ENCODE results near the gene SSTR4.

Gene SSTR4

DNA sequence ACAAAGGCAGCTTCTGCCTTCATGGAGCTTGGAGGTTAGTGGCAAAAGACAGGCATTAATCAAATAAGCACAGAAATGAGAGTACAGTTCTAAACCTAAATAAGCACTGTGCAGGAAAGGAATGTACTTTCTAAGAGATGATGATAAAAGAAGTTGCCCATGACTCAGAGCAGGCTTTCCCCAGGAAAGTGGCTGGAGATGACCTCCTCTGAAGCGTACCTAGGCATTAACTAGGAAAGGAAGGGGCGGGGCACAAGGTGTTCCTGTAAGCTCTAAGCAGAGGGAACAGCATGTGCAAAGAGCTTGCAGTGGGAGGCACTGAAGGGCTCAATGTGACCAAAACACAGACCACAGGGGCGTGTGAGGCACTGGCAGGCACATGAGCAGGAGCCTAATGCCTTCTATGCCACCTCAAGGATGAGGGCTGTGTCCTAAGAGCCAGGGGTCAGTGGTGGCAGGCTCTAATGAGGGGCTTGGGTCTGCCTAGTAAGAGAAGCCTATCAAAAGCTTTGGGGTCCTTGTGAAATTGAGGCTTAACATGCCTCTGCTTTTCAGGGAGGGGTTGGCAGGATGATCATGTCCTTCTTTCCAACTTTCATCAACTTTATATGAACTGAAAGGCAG lies 4.9 kb downstream of the SSTR4 start:
- no peak for DNase-seq (ENCODE audit: low read depth in 1 of 2, low spot score in 1 of 2)

DNA sequence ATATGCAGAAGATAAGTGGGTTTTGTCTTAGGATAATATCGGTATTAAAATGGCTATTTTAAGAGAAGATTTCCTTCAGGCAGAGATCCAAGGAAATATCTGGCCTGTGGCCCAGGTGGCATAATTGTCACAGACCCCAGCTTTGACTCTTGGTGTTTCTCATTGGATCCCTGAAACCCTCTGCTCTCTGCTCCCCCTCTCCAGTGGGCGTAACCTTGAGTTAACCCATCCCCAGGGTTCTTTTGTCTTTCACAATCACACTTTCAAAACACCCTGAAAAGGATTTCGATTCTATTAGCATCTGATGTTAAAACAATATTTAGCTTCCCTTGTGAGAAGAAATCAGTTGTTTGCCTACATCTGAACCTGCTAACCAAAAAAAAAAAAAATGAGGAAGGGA lies 7.2 kb downstream of the SSTR4 start:
- DNase-seq (ENCODE audit: low read depth in 1 of 2, low spot score in 1 of 2), result no peak

DNA sequence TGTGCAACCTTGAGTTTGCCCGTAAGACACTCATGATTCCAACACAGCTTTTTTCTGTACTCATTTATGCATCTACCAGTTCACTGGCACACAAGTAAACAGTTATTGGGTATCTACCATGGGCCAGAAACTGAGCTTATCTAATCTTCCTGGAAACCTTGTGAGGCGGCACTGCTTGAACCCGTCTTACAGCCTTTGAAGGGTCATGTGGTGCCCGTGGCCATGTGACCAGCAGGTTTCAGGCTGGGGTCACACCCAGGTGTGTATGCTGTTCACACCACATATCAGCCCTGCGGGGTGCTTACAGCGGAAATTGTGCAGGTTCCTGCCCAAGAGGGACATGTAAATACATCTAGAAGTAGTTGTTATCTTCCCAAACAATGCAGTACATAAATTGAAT lies 8.3 kb downstream of the SSTR4 start:
- no peak for DNase-seq (ENCODE audit: low read depth in 1 of 2, low spot score in 1 of 2)

DNA sequence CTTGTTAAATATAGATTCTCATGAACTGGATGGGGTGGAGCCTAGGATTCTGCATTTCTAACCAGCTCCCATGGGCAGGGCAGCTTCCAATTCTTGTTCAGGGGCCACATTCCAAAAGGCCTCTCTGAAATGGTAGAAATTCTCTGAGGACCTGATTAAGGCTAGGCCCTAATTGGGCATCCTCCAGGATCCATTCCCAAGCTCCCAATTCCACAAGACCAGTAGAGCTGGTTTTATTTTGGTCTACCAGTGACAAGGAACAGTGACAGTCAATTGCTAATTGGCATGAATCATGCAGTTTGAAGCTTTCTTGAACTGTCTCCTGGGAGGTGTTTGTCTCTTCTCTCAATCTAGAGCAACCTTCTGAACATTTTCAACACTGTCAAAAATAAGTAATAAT lies 11.3 kb downstream of the SSTR4 start:
- no peak for DNase-seq (ENCODE audit: low read depth in 1 of 2, low spot score in 1 of 2)

DNA sequence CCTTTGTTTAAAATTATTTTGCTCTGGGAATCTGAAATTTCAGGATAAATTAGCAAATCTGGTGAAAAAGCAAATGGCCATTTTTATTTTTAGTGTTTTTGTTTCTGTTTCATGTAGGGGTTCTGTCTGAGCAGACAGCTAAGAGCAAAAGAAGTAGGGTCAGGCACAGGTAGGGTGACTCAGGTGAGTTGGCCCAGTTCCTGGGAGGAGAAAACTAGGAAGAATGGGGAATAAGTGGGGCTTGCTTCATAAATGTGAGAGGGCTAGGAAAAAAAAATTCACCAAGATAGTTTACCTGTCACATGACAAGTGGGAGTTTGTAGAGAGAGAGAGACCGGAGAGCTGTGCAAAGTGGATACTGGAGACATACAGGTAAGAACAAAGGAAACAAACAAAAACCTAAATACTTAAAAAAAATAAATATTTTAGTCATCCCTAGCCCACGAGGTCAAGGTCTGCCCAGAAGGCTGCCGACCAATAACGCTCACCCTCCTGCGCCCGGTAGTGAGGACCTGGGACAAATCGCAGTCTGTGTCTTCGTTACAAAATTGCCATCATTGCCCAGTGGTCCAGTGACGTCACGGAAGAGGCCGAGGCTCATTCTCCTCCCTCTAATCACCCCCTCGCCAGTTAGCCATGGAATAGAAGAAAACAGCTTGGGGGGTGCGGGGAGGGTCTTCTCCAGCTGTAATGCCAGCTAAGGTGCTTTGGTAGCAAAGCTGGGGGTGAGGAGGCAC lies 12.1 kb downstream of the SSTR4 start:
- no peak for DNase-seq (ENCODE audit: low read depth in 1 of 2, low spot score in 1 of 2)

DNA sequence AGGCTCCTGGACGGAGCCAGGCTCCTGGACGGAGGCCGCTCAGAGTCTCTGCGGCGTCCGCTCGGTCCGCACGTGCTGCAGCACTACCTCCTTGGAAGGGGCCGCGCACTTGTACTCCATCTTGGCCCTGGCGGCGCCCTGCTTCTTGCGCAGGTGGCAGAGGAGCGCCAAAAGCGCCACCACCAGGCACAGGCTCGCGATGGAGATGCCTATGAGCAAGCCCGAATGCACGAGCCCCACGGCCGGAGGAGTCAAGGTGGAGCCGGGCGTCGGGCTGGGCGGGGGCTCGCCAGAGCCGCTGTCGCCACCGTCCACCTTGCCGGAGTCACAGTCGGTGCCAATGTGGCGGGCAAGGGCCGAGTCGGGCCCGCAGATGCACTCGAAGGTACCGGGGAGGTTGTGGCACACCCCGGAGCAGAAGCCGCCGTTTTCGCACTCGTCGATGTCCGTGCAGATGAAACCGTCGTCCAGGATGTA lies 12.7 kb downstream of the SSTR4 start:
- DNase-seq (ENCODE audit: low read depth in 1 of 2, low spot score in 1 of 2), result no peak

DNA sequence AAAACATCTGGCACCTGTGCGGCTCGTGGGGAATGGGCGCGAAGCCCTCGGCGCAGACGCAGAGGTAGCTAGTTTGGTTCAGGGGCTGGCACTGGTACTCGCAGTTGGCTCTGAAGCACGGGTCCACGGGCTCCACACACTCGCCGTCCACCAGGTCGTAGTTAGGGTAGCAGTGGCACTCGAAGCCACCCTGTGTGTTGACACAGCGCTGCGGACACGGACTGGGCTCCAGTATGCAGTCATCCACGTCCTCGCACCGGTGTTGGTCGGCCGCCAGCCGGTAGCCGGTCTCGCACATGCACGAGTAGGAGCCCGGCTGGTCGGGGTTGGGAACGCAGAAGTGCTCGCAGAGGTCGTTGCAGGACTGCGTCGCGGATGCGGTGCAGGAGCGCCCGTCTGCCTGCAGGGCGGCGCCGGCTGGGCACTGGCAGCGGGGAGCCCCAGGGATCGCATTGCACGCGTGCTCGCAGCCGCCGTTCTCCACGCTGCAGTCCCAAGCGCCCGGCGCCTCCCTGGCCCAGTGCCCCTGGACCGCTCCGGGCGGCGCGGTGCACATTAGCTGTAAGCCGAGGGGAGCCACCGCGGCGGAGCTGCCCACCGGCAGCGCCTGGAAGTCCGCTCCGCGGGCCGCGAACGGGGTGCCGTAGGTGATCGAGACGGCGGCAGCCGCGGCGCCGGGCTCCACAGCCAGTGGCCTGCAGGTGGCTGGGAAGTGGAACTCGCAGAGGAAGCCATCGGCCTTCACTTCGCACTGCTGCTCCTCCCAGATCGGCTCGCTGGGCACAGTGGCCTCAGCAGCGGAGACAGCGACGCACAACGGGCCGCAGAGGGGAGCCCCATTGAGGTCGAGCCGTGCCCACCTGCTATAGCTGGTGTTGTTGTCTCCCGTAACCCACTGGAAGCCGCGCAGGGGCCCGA lies 13.4 kb downstream of the SSTR4 start:
- DNase-seq (ENCODE audit: low read depth in 1 of 2, low spot score in 1 of 2), result no peak

DNA sequence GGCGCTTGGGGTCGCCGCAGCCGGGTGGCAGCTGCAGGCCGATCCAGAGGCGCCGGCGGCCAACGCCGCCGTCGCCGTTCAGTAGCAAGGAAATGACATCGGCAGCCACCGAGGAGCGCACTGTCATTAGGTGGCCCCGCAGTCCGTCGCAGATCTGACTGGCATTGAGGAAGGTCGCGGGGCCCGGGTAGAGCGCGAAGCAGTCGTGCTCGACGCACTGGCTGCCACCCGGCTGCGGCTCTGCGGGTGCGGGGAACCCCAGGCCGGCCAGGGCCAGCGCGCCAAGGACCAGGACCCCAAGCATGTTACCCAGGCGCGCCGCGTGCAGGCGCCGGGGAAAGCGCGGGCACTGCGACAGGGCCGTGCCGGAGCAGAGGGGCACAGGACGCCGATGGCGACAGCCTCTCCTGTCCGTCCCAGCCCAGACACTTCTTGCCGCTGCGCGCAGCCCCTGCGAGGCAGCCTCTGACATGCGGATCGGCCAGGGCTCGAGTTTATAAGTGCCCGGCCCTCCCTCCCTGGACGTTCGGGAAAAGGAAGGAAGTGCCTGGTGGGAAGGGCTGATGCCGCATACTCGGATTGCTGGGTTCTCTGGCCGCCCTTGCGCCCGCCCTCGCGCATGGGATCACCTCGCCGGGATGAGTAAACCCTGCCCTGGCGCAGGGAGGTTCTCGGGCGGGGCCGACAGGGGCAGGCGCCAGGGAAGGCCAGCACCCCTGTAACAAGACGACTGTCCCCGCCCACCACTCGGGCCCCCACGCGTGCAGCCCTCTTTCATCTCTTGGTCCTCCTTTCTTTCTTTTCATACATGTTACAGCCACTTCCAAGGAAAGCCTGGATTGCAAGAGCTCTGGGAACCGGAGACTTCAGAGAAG lies 14.3 kb downstream of the SSTR4 start, which contains the start of gene THBD:
Gene THBD (minus strand): TSS at position 472 of the 875 bp plus-strand sequence. CDS start 168 bp downstream, at position 304.
- DNase-seq (ENCODE audit: low read depth in 1 of 2, low spot score in 1 of 2), result no peak

DNA sequence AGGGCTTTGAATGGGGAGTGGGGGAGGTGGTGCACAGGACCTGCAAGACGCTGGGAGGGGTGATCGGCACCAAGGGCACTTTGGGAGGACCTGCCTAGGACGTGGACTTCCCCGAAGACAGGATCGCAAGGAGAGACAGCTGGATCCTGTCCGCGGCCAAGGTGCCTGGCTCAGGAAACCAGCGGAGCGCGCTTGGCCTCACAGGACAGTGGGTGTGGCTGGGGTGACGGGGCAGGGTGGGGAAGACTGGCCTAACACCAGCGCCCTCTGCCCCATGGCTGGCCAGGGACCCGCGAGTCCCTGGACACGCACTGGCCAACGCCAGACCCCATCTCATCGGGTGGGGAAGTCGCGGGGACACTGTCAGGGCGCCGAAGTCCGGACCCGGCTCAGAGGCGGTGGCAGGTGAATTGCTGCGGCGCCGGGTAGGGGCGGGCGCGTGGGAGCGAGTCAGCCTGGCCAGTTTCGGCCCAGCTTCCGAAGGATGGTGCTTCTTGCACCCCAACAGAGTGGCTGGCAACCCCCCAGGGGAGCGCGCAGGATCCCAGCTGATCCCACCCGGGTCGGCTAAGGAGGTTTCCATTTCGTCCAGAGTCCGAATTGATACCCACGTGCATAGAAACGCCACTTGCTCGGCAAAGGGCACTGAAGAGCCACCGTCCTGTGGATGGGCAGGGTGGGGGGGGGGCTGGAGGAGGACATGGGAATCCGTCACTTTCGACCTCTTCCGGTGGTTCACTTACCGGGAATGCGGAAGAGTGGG lies 15.1 kb downstream of the SSTR4 start:
- DNase-seq (ENCODE audit: low read depth in 1 of 2, low spot score in 1 of 2), result no peak

DNA sequence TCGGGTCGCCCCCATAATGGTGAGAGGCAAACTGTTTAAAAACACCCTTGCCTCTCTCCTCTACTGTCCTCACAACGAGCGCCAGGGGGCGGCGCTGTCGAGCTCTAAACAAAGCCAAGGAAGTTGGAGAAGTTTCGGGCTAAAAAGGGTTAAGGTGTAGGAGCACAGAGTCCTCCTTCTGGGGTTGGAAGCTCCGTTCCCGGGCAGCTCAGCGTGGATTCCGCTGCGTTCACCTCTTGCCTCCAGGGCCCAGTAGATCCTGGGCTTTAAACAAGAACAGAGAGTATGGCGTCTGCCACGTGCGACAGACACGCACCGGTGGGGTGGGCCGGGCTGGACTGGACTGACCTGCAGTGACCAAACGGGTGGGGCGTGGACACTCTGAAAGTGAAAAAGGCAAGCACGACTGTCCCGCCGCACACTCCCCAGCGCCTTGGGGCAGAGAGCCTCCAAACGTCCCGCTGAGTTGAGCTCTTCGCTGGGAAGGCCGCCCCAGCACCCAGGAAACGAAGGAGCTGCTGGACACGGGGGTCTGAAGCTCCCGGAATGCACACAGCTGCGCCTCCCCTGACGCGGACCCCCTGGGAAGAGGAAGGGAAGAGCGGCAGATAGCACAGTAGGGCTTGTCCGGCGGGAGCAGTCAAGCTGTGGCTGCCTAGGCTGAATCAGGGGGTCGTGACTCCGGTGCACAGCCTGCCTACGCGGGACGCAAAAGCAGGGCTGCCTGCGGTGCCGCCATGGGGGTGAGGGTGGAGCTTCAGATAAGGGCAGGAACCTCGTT lies 15.9 kb downstream of the SSTR4 start:
- no peak for DNase-seq (ENCODE audit: low read depth in 1 of 2, low spot score in 1 of 2)

DNA sequence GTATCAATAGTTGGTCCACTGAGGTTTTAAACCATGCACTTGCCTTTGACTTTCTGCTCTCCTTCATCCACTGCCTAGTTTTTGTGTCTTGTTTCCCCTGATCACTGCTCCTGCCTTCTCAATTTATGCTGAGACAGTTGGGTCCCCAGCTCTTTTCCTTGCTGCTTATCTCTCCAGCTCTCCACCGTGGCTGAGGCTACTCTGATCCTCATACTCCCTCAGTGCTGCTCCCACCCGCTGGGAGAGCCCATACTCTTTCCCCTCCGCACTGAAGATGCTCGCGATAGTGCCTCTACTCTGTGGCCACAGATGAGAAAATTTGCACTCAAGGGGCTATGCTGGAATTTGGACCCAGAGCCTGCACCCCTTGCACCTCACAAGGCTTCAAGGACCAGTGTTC lies 17.8 kb downstream of the SSTR4 start:
- DNase-seq (ENCODE audit: low read depth in 1 of 2, low spot score in 1 of 2), result no peak

DNA sequence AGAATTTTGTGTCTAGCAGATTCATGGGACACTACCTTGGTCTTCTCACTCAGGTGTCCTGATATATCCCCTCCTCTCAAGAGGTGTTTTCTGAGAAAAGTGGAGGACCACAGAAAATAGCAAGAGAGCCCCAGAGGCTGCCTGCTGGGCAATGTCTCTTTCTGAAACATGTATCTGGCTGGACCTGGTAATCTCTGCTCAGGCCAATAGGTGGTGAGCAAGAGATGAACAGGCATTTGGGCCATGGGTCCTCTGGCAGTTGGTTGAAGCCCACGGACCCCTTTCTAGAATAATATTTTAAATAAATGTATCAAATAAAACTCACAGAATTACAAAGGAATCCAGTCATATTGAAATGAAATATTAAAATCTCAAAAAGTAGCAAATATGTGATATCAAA lies 23.1 kb downstream of the SSTR4 start:
- DNase-seq (ENCODE audit: low read depth in 1 of 2, low spot score in 1 of 2), result no peak

DNA sequence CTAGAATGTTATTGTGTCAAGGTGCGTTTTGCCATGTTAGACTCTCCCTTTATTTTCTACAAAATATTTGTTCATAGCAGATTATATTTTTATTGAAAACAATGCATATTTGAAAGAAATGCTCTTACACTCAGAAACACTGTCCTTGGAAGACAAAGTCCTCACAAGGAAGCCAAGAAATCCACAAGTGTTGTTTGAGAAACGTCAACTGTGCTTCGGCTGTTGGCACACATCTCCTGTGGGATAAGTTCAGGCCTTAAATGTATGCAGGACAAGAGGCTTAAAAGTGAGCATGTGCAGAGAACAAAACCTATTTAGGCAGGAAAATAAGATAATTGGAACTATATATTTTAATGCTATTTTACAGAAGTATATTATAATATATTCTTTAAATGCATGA lies 23.9 kb downstream of the SSTR4 start:
- no peak for DNase-seq (ENCODE audit: low read depth in 1 of 2, low spot score in 1 of 2)

DNA sequence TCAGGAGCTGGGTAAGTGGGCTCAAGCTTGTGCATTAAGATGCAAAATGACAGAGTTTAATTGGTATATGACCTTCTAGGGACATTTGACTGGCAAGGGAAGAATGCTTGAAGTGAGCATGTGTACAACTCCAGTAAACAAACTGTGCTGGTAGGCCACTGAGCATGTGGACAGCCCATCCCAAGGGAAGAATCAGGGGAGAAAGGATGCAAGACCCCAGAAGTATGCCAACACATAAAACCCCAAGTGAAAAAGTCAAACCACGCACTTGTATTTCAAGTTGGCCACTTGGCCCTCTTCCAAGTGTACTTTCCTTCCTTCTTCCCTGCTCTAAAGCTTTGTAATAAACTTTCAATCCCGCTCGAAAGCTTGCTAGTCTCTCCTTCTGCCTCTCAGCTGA lies 24.7 kb downstream of the SSTR4 start:
- DNase-seq (ENCODE audit: low read depth in 1 of 2, low spot score in 1 of 2), result no peak

DNA sequence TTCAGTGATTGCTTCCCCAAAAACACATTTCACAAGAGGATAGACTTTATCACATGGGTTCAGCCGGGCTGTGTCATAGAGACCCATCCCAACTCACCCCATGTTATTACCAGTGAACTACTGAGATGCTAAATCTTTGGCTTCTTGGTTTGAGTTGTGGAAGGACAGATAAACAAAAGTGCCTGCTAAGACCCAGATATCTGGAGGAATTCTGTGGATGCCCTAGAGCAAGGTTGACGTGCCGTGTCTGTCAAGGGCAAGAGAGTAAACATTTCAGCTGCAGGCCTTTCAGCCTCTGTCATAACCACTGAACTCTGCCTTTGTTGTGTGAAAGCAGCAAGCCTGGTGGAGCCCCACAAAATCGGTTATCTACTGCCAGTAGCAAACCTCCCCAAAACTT lies 25.5 kb downstream of the SSTR4 start:
- no peak for DNase-seq (ENCODE audit: low read depth in 1 of 2, low spot score in 1 of 2)

DNA sequence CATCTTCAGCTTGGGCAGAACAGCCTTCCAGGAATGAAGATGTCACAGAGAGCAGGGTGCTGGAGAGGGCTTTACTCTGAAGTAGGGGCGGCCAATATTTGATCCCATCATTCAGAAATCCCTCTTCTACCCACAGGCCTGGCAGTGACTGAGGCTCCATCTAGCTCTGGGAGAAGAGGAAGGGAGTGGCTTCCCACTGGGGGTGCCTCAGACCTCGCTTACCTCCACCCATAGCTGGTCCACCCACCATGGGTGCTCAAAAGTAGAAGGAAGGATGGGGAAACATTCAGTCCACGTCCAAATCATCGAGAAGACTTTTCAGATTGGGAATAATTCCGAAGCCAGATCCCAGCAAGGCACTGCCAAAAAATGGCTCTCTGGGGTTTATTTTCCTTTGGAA lies 26.1 kb downstream of the SSTR4 start:
- no peak for DNase-seq (ENCODE audit: low read depth in 1 of 2, low spot score in 1 of 2)

DNA sequence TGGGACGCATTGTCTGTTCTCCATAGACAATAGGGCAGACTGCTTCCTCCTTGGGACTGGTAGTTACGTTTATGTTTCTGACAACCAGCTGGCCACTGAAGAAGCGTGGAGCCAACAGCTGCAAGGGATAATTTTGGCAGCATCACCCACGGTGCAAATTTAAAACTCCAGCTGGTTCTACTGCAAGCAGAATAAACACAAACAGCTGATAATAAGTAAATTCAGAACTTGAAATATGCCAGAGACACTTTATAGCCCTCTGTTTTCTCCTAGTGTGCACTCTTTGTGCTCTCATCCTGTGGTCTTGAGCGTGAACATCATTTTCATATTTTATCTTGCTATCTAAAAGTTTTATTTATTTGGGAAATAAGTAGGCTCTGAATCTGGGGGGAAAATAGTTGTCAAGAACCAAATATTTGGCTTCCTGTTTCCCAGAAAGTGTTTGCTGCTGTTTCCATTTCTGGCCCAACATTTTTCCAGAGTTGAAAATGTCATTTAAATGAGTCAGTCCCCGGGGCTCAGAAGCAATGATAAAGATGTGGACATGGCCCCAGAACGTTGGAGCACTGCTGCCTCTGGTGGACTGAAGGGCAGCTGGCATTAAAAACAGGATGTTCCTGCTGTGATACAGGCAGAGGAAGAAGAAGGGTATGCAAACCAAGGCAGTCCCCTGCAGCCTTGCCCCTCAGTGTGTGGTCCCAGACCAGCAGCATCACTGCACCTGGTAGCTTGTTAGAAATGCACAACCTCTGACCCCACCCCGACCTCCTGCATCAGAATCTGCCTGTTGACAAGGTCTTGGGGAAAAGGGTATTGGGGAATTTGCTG lies 26.8 kb downstream of the SSTR4 start:
- DNase-seq (ENCODE audit: low read depth in 1 of 2, low spot score in 1 of 2), result no peak

DNA sequence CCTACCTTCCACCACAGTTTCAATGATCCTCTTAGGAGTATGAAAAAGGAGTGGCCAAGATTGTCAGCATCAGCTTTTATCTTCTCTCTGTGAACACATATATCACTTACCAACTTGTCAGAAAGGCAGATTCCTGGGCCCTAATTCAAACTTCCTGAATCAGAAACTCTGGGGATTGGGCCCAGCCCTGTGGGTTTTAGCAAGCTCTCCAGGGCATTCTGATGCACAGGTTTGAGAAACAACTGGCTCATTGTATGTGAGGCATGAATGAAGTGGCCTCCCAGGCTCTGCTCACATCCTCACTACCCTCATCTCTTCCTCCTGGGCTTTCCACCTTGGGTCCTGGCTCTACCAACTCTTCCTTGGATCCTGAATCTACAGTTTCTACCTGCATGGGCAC lies 27.5 kb downstream of the SSTR4 start:
- DNase-seq (ENCODE audit: low read depth in 1 of 2, low spot score in 1 of 2), result no peak
